GM19372 (cell line): ENCODE results near the gene CXCL9.
"Not testable (repeated sequence)": the region's sequence is repeated elsewhere in the genome, so short reads cannot be mapped to it uniquely, and the experiment has no call there.

Experiments
- ATAC-seq: cut with Tn5 transposase; IDR thresholded peaks from one replicate; pipeline ENCODE4 v1.9.1; 2021; ENCODE audit warnings: mild to moderate bottlenecking, low read depth, moderate library complexity; ENCODE audit not compliant: unreplicated experiment

CXCL9 gene

GRCh38 chr4:75963558-75963957, 43.8 kb downstream of the CXCL9 start:
- no peak for ATAC-seq

DNA sequence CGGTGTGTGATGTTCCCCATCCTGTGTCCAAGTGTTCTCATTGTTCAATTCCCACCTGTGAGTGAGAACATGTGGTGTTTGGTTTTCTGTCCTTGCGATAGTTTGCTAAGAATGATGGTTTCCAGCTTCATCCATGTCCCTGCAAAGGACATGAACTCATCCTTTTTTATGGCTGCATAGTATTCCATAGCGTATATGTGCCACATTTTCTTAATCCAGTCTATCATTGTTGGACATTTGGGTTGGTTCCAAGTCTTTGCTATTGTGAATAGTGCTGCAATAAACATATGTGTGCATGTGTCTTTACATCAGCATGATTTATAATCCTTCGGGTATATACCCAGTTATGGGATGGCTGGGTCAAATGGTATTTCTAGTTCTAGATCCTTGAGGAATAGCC, 45.2 kb downstream of the CXCL9 start:
- ATAC-seq: not testable (repeated sequence)

GRCh38 chr4:75958546-75958945, 48.8 kb downstream of the CXCL9 start:
- ATAC-seq: not testable (repeated sequence)

GRCh38 chr4:75954811-75955210, 52.5 kb downstream of the CXCL9 start:
- ATAC-seq: not testable (repeated sequence)

DNA sequence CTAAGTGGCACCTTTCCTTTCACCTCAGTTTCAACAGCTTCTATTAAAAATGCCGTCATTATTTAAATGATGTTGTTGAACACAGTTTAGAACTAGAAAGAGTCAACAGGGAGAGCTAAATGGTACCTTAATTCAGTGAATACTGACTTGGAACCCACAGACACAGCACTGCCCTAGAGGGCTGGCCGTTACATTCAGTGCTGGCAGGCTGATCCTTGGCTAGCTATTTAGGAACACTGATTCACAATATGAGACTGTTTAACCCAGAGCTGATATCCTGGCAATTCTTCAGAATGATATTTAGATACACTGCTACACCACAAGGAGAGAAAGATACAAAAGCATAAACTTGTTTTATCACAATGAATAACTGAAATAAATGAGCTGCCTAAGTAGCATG, 53.8 kb downstream of the CXCL9 start:
- no peak for ATAC-seq
